ENCODE results near the gene ABCC3.

The ABCC3 gene, protein sequence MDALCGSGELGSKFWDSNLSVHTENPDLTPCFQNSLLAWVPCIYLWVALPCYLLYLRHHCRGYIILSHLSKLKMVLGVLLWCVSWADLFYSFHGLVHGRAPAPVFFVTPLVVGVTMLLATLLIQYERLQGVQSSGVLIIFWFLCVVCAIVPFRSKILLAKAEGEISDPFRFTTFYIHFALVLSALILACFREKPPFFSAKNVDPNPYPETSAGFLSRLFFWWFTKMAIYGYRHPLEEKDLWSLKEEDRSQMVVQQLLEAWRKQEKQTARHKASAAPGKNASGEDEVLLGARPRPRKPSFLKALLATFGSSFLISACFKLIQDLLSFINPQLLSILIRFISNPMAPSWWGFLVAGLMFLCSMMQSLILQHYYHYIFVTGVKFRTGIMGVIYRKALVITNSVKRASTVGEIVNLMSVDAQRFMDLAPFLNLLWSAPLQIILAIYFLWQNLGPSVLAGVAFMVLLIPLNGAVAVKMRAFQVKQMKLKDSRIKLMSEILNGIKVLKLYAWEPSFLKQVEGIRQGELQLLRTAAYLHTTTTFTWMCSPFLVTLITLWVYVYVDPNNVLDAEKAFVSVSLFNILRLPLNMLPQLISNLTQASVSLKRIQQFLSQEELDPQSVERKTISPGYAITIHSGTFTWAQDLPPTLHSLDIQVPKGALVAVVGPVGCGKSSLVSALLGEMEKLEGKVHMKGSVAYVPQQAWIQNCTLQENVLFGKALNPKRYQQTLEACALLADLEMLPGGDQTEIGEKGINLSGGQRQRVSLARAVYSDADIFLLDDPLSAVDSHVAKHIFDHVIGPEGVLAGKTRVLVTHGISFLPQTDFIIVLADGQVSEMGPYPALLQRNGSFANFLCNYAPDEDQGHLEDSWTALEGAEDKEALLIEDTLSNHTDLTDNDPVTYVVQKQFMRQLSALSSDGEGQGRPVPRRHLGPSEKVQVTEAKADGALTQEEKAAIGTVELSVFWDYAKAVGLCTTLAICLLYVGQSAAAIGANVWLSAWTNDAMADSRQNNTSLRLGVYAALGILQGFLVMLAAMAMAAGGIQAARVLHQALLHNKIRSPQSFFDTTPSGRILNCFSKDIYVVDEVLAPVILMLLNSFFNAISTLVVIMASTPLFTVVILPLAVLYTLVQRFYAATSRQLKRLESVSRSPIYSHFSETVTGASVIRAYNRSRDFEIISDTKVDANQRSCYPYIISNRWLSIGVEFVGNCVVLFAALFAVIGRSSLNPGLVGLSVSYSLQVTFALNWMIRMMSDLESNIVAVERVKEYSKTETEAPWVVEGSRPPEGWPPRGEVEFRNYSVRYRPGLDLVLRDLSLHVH (N-terminal part only)

DNA sequence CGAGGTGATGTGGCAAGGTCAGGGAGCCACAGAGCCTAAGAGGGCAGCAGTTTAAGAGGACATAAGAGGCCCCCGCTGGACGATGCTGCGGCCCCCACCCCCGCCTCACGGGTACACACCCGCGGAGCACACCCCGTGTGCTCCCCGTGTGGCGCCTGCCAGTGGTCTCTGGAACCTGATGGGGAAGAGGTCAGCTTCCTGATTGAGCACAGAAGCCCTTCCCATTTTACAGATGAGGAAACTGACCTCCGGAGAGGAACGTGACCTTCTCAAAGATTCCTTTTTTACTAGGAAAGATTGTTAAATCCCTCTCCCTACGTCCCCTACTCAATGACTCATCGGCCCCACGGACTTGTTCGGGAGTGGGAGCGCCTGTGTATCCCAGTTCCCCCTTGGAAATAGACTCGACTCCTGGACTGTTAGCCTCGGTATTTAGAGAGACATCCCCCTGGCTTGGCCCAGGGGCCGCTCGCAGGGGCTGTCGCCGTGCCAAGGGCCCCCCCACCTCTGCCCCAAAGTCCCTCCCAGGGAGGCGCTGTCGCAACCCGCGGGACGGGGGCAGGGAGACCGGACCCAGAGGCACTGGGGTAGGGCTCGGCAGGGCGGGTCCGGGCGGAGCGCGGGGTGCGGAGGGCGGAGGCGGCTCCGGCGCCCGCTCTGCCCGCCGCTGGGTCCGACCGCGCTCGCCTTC, at the start of gene ABCC3:
Gene ABCC3 (plus strand): TSS at position 658 of the 691 bp plus-strand sequence. CDS start 56 bp downstream, outside the sequence.
- in situ Hi-C loops (cut with MboI; ENCODE audit: low sequenced_read_pairs, unreplicated experiment), result no loop called here
- DNase-seq (ENCODE audit: low spot score), result no peak
- TF ChIP-seq, protein P1, sequence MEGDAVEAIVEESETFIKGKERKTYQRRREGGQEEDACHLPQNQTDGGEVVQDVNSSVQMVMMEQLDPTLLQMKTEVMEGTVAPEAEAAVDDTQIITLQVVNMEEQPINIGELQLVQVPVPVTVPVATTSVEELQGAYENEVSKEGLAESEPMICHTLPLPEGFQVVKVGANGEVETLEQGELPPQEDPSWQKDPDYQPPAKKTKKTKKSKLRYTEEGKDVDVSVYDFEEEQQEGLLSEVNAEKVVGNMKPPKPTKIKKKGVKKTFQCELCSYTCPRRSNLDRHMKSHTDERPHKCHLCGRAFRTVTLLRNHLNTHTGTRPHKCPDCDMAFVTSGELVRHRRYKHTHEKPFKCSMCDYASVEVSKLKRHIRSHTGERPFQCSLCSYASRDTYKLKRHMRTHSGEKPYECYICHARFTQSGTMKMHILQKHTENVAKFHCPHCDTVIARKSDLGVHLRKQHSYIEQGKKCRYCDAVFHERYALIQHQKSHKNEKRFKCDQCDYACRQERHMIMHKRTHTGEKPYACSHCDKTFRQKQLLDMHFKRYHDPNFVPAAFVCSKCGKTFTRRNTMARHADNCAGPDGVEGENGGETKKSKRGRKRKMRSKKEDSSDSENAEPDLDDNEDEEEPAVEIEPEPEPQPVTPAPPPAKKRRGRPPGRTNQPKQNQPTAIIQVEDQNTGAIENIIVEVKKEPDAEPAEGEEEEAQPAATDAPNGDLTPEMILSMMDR (IDR thresholded peaks at IDR 0.05; ENCODE audit: borderline replicate concordance, control extremely low read depth, extremely low read depth, insufficient read depth, missing control alignments), result no peak

DNA sequence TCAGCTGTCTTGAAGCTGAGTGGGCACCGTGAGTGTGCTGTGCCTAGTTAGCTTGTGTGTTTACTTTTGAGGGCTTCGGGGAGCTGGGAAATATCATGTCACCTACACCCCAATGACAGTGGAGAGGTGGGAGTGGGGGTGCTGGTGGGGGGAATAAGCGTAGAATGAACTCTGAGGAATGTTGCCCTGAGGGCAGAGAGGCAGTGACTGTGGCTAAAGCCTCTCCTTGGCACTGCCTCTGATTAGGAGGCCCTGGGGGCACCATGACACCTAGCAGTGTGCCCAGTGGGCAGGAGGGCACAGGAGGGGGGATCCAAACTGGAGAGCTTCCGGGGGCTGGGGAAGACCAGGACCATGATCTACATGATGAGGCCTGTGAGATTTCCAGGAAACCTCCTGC, 49.3 kb upstream of the ABCC3 start:
- DNase-seq (ENCODE audit: low spot score), result no peak
- in situ Hi-C loops (cut with MboI; ENCODE audit: low sequenced_read_pairs, unreplicated experiment), result no loop called here
- TF ChIP-seq, protein P1 (IDR thresholded peaks at IDR 0.05; ENCODE audit: borderline replicate concordance, control extremely low read depth, extremely low read depth, insufficient read depth, missing control alignments), result no peak

DNA sequence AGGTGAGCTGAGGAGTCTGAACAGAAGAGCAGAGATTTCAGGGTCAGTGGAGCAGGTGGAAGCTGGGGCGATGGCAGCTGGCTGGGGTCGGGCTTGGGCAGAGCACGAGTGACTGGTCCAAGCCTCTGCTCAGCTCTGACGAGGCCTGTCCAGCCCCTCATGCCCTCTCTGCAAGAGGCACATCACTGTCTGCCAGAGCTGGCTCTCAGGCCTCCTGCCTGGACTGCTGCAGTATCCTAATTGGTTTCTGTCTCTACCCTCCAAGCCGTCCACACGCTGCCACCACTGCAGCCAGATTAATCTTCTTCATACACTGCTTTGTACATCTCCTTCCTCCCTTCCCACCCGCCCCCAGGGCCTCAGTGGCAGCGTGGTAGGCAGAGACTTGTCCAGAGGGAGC, 48.8 kb upstream of the ABCC3 start:
- in situ Hi-C loops (cut with MboI; ENCODE audit: low sequenced_read_pairs, unreplicated experiment), result no loop called here
- TF ChIP-seq, protein P1 (IDR thresholded peaks at IDR 0.05; ENCODE audit: borderline replicate concordance, control extremely low read depth, extremely low read depth, insufficient read depth, missing control alignments), result no peak
- no peak for DNase-seq (ENCODE audit: low spot score)

GRCh38 chr17:50586421-50587247, 48.0 kb upstream of the ABCC3 start:
- in situ Hi-C loops (cut with MboI; ENCODE audit: low sequenced_read_pairs, unreplicated experiment), result no loop called here
- DNase-seq (ENCODE audit: low spot score), result no peak

DNA sequence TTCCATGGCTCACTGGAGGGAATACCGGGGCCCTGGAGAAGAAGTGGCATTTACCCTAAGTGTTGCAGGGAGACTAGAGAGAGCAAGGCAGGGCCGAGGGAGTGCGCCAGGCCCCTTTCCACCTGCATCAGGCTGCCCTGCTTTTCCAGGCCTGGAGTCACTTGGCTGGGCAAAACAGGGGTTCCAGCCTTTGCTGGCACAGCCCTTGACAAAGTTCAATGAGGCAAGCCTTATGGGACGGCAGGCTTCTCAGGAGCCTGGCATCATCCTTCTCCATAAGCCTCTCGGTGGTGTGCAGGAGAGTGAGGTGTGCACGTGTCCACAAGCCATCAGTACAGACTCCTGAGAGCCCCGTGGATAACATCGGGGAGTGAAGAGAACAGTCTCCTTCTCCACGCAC, 47.1 kb upstream of the ABCC3 start:
- no peak for DNase-seq (ENCODE audit: low spot score)
- TF ChIP-seq, protein P1 (IDR thresholded peaks at IDR 0.05; ENCODE audit: borderline replicate concordance, control extremely low read depth, extremely low read depth, insufficient read depth, missing control alignments), result no peak
- in situ Hi-C loops (cut with MboI; ENCODE audit: low sequenced_read_pairs, unreplicated experiment), result no loop called here

More at GRCh38 chr17:50586421-50587247, 48.0 kb upstream of the ABCC3 start:
- TF ChIP-seq, protein P1 (IDR thresholded peaks at IDR 0.05; ENCODE audit: borderline replicate concordance, control extremely low read depth, extremely low read depth, insufficient read depth, missing control alignments), result no peak
